GM12878 (cell line): ENCODE results near the gene B4GALT1. TPM values are rescaled to one million over a fixed set of nuclear protein-coding genes. Genes with fewer than 3 reads are reported as not detected.

Experiments
- ATF2 ChIP-seq: IDR thresholded peaks from 2 replicates; pipeline ENCODE4 v1.6.1; 2012; ENCODE audit warnings: low read length, inconsistent platforms
- BACH1 ChIP-seq: fragments of 450-650 bp; IDR thresholded peaks from 2 replicates; pipeline ENCODE4 v1.6.1; 2017; ENCODE audit warnings: mild to moderate bottlenecking, borderline replicate concordance
- CBX5 ChIP-seq: sonication (generic); IDR thresholded peaks from 2 replicates; pipeline ENCODE4 v1.6.1; 2016; ENCODE audit warnings: low read depth, moderate library complexity, mild to moderate bottlenecking, inconsistent platforms
- CEBPZ ChIP-seq: fragments of 150-350 bp; IDR thresholded peaks from 2 replicates; pipeline ENCODE4 v1.6.1; 2016; ENCODE audit warnings: low read depth, low read length
- CREB1 ChIP-seq: IDR thresholded peaks from 2 replicates; pipeline ENCODE4 v1.6.1; 2012; ENCODE audit warnings: low read depth, mild to moderate bottlenecking, inconsistent platforms
- HDAC6 ChIP-seq: fragments of 200-600 bp; sonication (generic); IDR thresholded peaks from one replicate; pipeline ENCODE4 v1.8.0; 2017; ENCODE audit warnings: antibody characterized with exemption; ENCODE audit not compliant: unreplicated experiment
- MXI1 ChIP-seq: fragments of 150-350 bp; IDR thresholded peaks from 2 replicates; pipeline ENCODE4 v1.6.1; 2011; ENCODE audit warnings: low read depth, mild to moderate bottlenecking, inconsistent platforms, low read length, improper control_type of control experiment
- NRF1 ChIP-seq: conservative IDR thresholded peaks from 2 replicates; pipeline ENCODE4 v1.6.1; 2011; ENCODE audit warnings: mild to moderate bottlenecking, low read depth, low read length, improper control_type of control experiment
- PAX8 ChIP-seq: fragments of 450-650 bp; IDR thresholded peaks from 2 replicates; pipeline ENCODE4 v1.6.1; 2017; ENCODE audit warnings: mild to moderate bottlenecking, moderate library complexity
- RAD51 ChIP-seq: fragments of 450-650 bp; IDR thresholded peaks from 2 replicates; pipeline ENCODE4 v1.6.1; 2016; ENCODE audit warnings: moderate library complexity, mild to moderate bottlenecking, inconsistent platforms
- SMAD1 ChIP-seq: fragments of 450-650 bp; IDR thresholded peaks from 2 replicates; pipeline ENCODE4 v1.6.1; 2018; ENCODE audit warnings: mild to moderate bottlenecking, low read depth; ENCODE audit not compliant: partially characterized antibody
- TAF1 ChIP-seq: IDR thresholded peaks from 2 replicates; pipeline ENCODE4 v1.6.1; 2011; ENCODE audit warnings: mild to moderate bottlenecking, low read depth, low read length, borderline replicate concordance
- ZBED1 ChIP-seq: IDR thresholded peaks from 2 replicates; pipeline ENCODE4 v1.6.1; 2016; ENCODE audit warnings: borderline replicate concordance
- ZBTB11 ChIP-seq: fragments of 450-650 bp; formaldehyde crosslinking; IDR thresholded peaks from 2 replicates; pipeline ENCODE4 v1.5.0; 2022; ENCODE audit warnings: mild to moderate bottlenecking, missing genetic modification characterization
- ZNF592 ChIP-seq: fragments of 450-650 bp; IDR thresholded peaks from 2 replicates; pipeline ENCODE4 v1.6.1; 2017; ENCODE audit warnings: mild to moderate bottlenecking, moderate library complexity
- ZSCAN29 ChIP-seq: fragments of 450-650 bp; IDR thresholded peaks from 2 replicates; pipeline ENCODE4 v1.6.1; 2017; ENCODE audit warnings: mild to moderate bottlenecking, moderate library complexity
- polyA plus RNA-seq, 11 experiments: library from polyadenylated mRNA; depleted of rRNA in 4 of 11; unstranded in 6 of 11; stranded (reverse) in 5 of 11; fragments of >200 nt; fragmentation: Nextera tagmentation in 4 of 11; fragmentation: Illumina TruSeq in 1 of 11; extraction: Ambion mirVana in 4 of 11; extraction: Trizol in 1 of 11; gene quantifications; 1 replicate in 1 of 11; 2 replicates in 10 of 11; pipeline versions ENCODE4 v1.2.1 to v1.2.3, GENCODE V29; 2011 to 2016; ENCODE audit warnings: inconsistent platforms in 2 of 11, missing spikeins in 2 of 11, low read depth in 1 of 11
- total RNA-seq, 4 experiments: library from RNA; depleted of rRNA in 3 of 4; stranded (reverse); fragments of >200 nt in 3 of 4; fragmentation: Illumina TruSeq in 1 of 4; extraction: Trizol in 1 of 4; gene quantifications; 2 replicates each; pipeline versions ENCODE4 v1.2.1 to v1.2.3, GENCODE V29; 2013 to 2021

B4GALT1 gene
- total and polyA plus RNA-seq, 10 of the 15 experiments (the other 5 are each of a cell fraction or from before 2014, with no cell fraction given) = 12.7 to 79.0 (median 41.0) TPM

- TF ChIP-seq HDAC6 (no peak), CEBPZ (no peak), RAD51 (no peak), MXI1 (peak; percentile 77; the same call in 1 of the 2 replicates), NRF1 (peak; percentile 14; the same call in 1 of the 2 replicates), ZNF592 (no peak), PAX8 (no peak), CBX5 (no peak), BACH1 (peak; percentile 49), SMAD1 (no peak), ZBED1 (no peak), ZSCAN29 (no peak), ATF2 (no peak), CREB1 (no peak), ZBTB11 (CRISPR knock-in tag) (no peak), TAF1 (0 out of 2 replicates have a peak, but pooled peaks have one; percentile 31)
These were observed at the start of gene B4GALT1 (continued) for GRCh38 chr9:33167084-33167971.
